Pulmonary artery endothelial cell (primary cell): Measurements from ENCODE around the gene PDAP1. TPM values are rescaled to one million over a fixed set of nuclear protein-coding genes. Genes with fewer than 3 reads are reported as not detected.
"Not testable (repeated sequence)": the region's sequence is repeated elsewhere in the genome, so short reads cannot be mapped to it uniquely, and the experiment has no call there.

ENCODE experiments used
- DNase-seq: peaks from one replicate; pipeline ENCODE4 v3.0.0-alpha.2; 2011; ENCODE audit warnings: low read depth, low spot score
- total RNA-seq: library from RNA; depleted of rRNA; stranded (reverse); fragments of >200 nt; gene quantifications from 2 replicates; pipeline ENCODE4 v1.2.3, GENCODE V29; 2014

The PDAP1 gene
- total RNA-seq, 1 donor from 2014 or later = 29.1 TPM

DNA sequence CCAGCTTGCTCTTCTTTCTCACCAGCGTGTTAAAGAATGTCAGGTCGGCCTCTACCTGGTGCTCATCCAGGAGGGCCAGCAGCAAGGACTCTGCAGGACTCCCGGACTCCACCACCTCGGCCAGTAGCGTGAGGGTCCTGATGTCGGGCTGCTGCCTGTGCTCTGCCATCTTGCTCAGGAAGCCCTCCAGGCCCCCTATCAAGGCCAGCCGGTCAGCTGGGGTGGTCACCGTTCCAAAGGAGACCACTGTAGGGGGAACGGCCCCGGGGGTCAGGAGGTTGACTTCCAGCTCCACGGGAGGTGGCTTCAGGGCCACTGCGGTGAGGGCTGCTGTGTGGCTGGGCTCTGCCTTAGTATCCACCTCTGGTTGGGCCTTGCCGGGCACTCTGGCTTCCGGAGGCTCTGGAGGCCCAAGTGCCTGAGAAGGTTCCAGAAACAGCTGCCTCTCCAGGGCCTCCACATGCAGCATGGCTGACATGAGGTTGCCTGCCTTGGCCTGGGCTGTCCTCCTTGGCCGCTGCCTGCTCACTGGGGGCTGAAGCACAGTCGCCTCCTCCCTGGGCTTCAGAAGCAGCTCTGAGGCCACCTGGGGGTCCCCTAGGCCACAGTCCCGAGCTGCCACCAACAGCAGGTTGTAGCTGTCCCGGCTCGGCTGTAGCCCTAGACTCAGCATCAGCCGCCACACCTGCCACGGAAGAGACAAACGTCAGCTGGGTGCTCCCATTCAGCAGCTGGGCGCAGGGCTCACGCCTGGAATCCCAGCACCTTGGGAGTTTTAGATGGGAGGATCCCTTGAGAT lies 16.7 kb upstream of the PDAP1 start:
- no peak for DNase-seq

DNA sequence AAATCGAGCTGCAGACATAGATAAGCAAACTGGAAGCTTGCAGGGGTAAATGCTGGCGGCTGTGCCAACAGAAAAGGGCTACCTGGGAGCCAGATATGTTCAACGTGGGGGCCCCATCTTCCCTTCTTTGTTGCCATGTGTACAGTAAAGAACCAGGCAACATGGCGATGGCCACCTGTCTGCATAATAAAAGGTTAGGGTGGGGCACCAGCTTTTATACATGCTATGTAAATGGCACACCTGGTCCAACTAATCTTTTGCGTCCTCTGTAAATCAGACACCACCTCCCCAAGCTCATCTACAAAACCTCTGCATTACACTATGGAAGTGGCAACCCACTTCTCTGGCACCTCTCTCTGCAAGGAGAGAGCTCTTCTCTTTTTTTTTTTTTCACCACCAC lies 14.2 kb upstream of the PDAP1 start:
- DNase-seq = no peak

DNA sequence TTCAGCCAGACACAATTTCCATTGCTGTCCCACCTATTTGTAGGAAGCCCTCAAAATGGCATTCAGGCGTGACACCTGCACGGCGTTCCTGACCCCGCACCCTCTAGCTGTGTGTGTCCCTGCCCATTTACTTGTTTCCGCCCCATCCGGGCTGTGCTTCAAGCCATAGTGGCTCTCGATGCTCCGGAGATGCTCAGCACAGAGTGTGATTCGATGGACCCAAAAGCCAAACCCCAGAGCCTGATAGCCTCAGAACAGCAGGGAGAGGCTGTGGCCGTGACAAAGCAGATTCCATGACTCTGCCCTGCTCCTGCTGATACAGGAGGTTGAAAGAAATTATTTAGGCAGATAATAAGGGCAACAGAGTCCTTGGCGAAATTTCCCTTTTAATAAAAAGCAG lies 13.8 kb upstream of the PDAP1 start:
- DNase-seq = no peak

DNA sequence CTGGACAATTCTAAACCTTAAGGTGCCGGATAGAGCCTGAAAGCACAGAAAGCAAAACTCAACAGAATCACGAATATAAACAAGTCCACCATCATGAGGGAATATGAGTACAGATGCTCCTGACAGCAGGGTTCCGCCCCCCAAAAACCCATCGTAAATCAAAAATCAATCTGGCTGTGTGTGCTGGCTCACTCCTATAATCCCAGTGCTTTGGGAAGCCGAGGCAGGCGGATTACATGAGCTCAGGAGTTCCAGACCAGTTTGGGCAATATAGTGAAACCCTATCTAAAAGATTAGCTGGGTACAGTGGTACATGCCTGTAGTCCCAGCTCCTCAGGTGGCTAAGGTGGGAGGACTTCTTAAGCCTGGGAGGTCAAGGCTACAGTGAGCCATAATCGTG lies 12.6 kb upstream of the PDAP1 start:
- no peak for DNase-seq

DNA sequence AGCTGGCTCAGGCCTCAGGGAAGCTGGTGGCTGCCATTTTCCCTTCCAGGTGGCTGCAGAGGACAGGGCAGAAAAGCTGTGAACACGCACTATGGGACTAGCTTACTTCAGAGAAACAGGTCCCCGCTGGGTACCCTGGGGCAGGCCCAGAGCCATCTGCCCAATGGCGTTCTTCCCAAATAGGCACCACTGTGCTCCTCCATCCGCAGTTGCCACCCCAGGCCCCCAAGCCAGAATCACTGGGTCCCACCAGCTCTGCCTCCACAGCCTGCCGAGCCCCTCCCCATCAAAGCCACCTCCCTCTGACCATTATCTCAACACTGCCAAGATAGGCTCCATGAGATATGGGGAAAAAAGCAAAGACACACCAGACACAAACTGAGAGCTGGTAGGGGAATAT lies 11.8 kb upstream of the PDAP1 start:
- no peak for DNase-seq

DNA sequence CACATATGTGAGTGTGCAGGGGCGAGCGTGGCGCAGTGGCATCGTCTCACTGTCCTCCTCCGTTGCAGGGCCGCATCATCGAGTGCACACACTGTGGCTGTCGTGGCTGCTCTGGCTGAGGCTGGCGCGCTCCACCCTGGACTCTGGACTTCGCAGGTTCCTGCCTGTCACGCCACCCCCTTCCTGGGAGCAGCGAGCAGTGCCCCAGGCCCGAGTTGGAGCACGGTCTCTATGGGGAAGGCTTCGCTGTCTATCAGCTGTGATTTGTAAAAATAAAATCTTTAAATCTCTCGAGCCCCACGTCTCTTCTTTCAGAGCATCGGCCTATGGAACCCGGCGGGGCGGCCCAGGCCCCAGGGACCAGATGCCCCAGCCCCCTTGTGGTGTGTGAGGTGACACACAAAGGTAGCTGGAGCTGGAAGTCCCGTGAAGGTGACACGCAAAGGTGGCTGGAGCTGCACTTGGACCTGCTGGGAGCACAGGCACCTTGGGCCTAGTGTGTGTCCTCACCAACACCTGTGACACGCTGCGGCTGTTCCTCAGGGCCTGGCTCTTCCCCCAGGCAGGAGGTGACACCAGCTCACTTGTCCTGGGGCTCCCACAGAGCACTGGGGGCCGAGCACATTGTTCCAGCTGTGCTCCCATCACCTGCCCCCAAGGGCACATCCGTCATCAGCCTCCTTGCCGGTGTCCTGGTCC lies 11.1 kb upstream of the PDAP1 start:
- no peak for DNase-seq

DNA sequence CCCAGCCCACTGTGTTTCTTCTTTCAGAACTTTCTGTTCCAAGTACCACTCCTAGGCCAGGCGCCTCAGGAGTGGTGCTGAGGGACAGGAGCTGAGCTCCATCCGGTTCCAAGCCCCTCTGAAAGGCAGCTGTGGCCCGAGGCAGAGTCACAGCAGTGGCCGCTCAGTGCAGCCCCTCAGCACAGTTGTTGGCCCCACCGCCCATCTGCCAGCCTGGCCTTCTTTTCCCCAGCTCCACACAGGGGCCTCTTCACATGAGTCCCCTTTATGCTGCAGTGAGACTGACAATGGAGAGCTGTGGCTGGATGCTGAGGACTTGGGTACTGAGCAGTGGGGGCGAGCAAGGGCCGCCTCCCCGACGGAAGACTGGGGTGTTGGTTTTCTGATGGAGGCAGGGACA lies 9.9 kb upstream of the PDAP1 start:
- DNase-seq = no peak

DNA sequence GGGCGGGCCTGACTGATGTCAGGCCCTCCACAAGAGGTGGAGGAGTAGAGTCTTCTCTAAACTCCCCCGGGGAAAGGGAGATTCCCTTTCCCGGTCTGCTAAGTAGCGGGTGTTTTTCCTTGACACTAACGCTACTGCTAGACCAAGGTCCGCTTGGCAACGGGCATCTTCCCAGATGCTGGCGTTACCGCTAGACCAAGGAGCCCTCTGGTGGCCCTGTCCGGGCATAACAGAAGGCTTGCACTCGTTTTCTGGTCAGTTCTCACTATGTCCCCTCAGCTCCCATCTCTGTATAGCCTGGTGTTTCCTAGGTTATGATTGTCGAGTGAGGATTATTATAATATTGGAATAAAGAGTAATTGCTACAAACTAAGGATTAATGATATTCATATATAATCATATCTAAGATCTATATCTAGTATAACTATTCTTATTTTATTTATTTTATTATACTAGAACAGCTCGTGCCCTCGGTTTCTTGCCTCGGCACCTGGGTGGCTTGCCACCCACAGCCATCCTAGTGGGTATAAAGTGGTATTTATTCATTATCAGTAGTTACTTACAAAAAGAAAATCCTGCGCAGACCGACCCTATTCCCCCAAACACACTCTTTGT lies 7.2 kb upstream of the PDAP1 start:
- not testable (repeated sequence) for DNase-seq

DNA sequence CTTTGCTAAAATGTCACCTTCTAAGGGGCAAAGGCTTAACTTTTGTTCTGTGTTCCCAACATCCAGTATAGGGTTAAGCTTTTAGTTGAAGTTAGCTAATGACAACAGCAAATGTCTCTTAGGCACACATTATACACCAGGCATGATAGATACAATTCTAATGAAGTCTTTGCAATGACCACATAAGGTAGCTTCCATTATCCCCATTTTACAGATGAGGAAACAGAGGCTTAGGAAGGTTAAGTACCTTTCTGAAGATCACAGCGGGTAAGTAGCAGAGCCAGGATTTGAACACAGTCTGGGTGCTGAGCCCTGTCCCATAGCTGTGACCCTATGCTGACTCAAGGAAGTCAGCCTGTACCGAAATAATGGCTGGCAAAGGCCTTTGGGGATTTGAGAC lies 2.2 kb upstream of the PDAP1 start:
- no peak for DNase-seq

DNA sequence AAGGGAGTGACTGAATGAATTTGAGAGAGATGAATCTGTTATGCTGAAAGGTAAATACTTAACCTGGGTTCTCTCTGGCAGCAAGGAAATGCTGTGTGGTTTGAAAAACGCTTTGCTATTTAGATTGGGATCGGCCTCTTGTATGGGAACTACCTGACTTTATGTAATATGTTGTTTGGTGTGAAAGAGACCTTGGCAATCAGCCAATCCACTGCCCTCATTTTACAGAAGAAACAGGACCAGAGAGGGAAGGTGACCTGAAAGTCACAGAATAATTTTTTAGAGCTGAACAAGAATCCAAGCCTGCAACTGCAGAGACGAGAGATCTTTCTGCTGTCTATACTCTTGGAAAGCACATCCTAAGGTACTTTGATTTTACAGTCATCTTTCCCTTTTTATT lies 1.4 kb upstream of the PDAP1 start:
- DNase-seq = no peak

DNA sequence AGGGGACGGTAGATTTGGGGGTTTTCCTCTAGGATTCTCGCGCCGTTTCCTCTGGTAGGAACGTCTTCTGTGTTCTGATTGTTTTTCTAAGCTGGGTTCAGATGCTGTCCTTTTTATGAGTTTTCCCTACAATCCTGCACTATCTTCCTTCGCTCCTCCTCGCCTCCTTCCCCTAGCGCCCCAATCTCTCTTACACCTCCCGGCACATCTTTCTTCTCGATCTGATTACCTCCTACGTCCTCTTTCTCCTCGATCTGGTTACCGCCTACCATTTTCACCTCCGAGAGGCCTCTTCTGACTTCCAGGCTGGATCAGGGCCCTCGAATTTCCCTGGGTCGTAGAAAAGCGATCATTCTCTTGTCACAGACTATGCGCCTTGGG lies 785 bp upstream of the PDAP1 start:
- DNase-seq = no peak

DNA sequence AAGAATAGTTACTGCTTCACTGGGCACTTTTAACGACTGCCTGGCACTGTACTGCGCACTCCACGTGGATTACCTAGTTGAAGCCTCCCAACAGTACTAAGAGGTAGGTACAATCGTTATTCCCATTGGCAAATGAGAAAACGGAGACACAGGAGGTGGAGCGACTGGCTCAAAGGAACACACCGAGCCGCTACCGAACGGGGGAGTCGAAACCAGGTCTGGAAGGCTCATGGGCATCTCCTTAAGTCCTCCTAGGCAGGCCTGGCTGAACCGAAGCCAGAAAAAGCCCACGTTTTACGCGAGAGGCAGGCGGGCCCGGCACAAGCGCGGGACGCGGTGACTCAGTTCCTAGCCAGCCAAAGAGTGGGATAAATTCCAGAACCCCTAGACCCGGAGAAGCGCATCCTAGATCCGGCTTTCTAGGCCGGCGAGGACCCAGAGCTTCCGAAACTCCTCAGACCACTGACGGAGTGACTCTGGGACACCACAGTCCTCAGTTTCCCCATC lies 472 bp downstream of the PDAP1 start:
- DNase-seq = peak; percentile 40

DNA sequence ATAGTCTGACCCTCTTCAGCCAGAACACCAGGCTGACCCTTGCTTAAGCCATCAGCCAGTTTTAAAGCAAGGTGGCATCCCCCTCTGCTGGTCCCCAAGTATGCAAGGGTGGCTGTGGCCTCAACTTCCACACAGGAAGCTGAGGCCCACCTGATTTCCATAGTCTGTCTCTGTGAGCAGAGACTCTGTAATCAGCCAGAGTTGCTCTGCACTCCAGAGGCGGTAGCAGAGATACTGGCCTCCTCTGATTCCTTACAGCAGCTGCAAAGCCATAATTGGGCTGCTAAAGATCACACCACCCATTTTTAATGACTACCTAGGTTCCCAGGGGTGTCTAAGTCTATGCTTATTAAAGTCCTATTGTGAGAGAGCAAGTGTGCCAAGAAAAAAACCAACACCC lies 1.8 kb downstream of the PDAP1 start:
- no peak for DNase-seq

DNA sequence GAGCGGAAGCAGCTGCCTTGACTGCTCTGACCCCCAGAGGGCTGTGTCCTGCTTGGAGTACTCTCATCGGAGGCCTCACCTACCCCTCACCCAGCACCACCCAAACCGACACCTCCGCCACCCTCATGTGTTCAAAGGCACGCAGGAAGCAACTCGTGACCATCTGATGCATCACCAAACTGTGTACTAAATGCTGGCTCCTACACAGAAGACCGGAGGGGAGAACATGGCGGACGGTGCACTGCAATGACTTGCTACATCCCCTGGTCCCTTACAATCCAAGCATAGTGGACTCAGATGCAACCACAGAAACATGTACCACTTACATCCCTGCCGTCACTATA lies 3.4 kb downstream of the PDAP1 start:
- no peak for DNase-seq

DNA sequence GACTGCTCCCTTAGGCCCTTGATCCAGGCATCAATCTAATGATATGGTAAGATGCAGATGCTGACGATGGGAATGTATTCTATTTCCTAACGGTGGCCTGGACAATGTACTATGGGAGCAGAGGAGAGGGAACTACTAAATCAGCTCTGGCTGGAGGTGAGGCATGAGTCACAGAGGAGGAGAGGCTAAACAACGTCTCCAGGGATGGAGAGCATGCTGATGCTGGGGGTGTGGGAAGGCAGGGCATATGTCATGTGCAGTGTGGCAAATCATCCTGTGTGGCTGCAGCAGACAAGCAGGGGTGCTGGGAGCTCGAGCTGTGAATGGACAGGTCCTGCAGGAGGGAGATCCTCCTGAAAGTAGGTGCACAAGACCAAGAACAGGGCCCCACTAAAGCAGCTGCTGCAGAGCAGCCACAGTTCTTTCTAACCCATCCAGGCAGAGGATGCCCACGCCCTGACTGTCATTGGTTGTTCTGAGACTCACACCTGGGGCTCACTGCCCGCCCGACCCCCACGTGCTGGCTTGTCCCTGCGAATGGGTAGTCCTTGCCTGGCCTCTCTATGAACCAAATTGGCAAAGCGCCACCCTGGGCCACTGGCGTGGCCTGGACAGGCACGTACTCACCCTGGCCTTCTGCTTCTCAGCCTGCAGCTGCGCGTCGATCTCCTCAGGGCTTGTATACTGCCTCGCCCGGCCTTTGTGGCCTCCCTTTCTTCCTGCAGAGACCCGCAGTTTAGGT lies 4.0 kb downstream of the PDAP1 start:
- no peak for DNase-seq

DNA sequence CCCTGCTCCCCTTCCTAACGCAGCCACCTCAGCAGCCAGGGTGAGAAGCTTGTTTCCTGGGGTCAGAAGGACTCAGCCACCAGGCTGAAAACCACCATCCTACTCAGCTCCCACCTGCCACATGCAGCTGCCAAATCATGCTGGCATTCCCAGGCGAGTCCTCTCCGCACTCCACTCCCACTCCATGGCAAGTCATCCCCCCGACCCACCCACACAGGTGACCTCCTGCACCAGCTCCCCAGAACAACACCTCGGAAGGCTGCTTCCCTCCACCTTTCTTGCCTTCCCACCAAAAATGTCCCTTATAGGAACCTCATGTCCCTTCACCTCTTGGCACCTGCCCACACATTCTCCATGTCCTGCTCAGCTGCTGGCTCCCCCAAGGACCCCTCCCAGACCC lies 4.6 kb downstream of the PDAP1 start:
- no peak for DNase-seq

DNA sequence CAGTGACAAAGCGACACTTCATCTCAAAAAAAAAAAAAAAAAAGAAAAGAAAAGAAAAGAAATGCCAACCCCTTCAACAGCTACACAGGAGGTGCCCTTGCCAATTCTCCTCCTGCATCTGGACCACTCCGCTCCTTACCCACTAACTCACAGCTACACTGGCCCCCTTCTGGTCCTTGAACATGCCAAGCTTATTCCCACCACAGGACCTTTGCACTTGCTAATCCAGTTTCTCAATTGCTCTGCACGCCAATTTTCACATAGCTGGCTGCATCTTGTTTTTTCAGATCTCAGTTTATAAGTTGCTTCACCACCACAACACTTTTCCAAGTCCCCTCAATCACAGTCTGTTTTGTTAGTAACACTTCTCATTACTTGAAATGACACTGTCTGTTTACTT lies 5.5 kb downstream of the PDAP1 start:
- no peak for DNase-seq

DNA sequence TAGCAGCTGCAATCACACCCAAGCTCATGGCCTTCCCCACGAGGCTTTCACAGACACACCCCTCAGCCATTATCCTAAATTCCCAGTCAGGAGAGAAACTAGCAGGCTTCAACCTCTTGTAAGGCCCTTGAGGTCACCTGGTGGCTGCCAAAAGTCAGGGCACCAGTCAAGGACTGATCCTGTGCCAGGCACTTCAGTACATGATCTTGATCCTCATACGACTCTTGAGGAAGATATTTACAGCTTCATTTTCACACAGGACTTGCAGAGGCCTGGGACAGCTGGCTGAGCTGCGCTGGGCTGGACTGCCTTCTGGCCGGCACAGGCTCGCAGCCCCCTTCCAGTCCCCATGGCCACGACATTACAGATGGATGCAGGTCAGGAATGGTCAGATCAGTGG lies 8.8 kb downstream of the PDAP1 start:
- DNase-seq = no peak

DNA sequence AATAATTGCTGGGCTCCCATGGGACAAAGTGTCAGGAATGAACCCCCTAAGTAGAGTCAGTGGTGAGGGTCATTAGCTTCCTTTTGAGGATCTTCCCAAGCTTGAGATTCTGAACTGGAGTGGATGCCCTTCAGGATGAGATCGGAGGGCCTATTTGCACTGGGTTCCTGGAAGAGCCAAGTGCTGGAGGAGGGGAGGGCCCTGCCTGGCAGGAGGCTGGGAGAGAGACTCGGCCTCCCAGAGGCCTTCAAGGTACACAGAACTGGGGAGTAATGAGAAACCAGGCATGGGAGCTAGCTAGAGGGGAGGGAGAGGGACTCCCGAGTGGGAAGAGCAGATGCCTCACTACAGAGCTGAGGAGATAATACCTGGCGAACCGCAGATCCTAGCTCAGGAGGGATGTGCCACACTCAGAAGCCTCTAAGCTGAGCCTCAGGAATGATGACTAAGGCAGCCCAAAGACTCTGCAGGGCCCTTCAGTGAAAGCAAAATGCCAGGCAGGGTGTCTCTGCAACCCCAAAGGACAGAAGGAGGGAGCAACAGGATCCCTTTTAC lies 9.4 kb downstream of the PDAP1 start:
- DNase-seq = no peak

DNA sequence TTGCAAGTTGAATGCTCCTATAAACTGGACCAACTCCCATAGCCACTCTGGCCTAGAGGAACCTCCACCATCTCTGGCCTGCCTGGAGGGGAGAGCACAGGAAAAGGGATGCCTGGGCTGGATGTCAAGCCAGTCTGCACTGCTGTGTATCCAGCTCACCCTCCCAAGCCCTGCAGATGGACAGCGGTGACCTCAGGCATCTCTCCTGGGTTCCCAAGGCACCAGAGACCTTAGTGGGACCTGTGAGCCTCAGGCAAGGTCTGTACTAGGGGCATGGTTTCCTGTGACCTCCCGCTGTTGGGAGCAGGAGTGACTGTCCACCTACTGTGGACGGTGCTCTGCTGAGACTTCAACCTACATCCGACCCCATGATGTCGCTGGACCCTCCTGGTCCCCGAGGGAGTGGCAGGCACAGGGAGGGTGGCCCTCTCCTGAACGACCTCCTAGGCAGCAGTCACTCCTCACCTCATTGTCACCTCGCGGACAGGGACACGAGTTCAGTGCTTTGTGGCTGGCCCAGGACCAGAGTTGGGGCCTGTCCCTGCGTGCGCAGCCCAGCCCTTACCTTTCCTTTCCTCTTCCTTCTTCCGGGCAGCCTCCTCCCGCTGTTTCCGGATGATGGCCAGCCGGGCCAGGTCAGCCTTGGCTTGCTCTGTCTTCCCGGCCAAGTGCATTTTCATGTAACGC lies 11.0 kb downstream of the PDAP1 start:
- no peak for DNase-seq
